ENCODE results near the gene YEATS2. TPM values are rescaled to one million over a fixed set of nuclear protein-coding genes. Genes with fewer than 3 reads are reported as not detected.

Gene YEATS2
- total RNA-seq: 1 to 10 TPM; 3.7 to 8.9 (median 7.6) TPM
- 1 to 10 TPM; 1.8 to 4.6 (median 3.7) TPM for polyA plus RNA-seq
- long read RNA-seq, donor 1, full-length matches to known transcripts: 1 of 4 reads
- long read RNA-seq, donor 1, partial matches to known transcripts: 3 of 4 reads
- long read RNA-seq, donor 1, other reads (novel, unspliced or antisense): 0 of 4 reads
- long read RNA-seq, donor 2, partial matches to known transcripts: 0 of 2 reads
- long read RNA-seq, donor 2, other reads (novel, unspliced or antisense): 2 of 2 reads

DNA sequence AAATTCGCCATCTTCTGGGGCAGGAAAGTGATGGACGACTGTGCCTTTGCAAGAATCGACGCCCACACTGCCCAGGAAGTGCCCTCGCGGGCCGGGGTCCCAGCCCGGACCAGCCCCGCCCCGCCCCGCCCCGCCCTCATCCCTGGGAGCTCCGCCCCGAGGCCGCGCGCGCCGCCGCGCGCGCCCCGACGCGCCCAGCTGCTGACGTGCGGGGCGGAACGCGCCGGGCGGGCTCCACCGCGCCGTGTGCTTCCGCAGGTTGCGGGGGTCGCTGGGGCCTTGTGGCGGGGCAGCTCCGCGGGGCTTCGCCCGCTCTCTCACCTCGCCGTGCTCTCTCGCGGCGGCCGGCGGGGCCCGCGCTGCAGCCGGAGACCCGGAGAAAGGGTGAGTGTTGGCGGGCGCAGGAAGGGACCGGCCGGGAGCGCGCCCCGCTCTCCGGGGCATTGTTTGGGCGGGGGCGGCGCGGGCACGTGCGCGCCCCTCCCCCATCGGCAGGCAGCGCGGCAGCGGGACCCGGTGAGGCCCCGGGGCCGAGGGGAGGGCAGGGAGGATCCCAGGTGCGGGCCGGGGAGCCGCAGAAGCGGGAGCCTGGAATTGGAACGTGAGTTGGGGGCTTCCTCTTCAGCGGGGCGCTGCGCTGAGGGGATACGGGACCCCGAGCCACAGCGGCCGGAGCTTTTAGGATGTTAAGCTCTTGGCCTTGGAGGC lies at the start of gene YEATS2:
Gene YEATS2 (plus strand): TSS at position 188 of the 708 bp plus-strand sequence. CDS start 17,366 bp downstream, outside the sequence.
- Histone ChIP-seq H3K4me1 (peaks cover 26% of the 10 kb centered on the region), H3K27me3 (ENCODE audit: insufficient read depth in 3 of 3, low read length in 2 of 3) (no peaks in the 10 kb centered on the region), H3K4me3 (peak within 1 kb of the TSS; percentile 99), H3K36me3 (ENCODE audit: insufficient read depth in 1 of 2, low read depth in 1 of 2) (no peaks in the 10 kb centered on the region), H3K9me3 (no peaks in the 10 kb centered on the region), H3K27ac (peak within 1 kb of the TSS; percentile 91)
- intact Hi-C loops (cut with DNase I): no loop called here
- WGBS, 3 donors: 0 to 1% (median 1%) methylated on average over 76 to 89 of the region's 89 CpGs
- ATAC-seq (peak; percentile 91 to 93 (median 92)), DNase-seq (peak; percentile 64 to 71)
- TF ChIP-seq, protein P1, sequence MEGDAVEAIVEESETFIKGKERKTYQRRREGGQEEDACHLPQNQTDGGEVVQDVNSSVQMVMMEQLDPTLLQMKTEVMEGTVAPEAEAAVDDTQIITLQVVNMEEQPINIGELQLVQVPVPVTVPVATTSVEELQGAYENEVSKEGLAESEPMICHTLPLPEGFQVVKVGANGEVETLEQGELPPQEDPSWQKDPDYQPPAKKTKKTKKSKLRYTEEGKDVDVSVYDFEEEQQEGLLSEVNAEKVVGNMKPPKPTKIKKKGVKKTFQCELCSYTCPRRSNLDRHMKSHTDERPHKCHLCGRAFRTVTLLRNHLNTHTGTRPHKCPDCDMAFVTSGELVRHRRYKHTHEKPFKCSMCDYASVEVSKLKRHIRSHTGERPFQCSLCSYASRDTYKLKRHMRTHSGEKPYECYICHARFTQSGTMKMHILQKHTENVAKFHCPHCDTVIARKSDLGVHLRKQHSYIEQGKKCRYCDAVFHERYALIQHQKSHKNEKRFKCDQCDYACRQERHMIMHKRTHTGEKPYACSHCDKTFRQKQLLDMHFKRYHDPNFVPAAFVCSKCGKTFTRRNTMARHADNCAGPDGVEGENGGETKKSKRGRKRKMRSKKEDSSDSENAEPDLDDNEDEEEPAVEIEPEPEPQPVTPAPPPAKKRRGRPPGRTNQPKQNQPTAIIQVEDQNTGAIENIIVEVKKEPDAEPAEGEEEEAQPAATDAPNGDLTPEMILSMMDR (IDR thresholded peaks at IDR 0.05): no peak

DNA sequence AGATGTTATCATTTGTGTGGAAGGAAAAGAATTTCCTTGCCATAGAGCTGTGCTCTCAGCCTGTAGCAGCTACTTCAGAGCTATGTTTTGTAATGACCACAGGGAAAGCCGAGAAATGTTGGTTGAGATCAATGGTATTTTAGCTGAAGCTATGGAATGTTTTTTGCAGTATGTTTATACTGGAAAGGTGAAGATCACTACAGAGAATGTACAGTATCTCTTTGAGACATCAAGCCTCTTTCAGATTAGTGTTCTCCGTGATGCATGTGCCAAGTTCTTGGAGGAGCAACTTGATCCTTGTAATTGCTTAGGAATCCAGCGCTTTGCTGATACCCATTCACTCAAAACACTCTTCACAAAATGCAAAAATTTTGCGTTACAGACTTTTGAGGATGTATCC lies 47.0 kb upstream of the YEATS2 start:
- intact Hi-C loops (cut with DNase I): no loop called here
- WGBS, 3 donors: 58 to 73% (median 59%) methylated on average over 4 of the region's 4 CpGs
- TF ChIP-seq, protein P1 (IDR thresholded peaks at IDR 0.05): no peak

DNA sequence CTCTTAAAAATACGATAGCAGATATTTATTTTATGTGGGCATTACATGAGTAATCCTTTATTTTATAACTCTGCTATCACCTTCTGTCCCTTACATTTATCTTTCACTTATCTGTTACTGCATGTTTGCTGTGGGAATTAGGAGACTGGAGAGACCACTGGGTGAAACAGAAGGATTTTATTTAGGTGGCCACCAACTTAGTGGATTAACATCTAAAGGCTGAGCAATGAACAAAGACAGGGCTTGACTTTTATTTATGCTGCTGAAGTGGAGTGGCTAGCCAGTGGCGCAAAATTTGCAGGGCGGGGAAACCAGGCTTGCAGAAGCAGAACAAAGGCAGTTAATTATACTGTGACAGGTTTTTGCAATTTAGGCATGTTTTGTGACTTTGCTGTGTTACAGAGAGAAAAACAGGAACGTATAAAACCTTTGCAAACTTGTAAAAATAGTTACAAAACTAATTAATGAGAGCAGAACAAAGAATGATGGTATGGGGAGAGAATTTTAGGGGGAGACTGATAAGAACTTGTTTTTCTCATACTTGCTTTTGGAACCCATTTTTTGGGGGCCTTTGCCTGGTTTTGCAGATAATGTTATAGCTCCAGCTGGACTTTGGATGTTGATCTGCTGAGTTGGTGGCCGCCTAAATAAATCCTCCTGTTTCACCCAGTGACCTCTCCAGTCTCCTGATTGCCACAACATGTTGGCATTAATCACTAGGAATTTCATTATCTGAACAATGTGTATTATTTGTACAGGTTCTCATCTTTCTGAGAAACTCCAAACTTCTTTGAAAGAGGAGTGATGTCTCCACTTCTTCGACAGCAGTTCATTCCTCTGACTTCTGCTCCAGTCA lies 44.2 kb upstream of the YEATS2 start:
- Histone ChIP-seq H3K27ac (peak overlapping the region; percentile 7), H3K4me1 (peaks cover 60% of the 10 kb centered on the region), H3K36me3 (ENCODE audit: insufficient read depth in 1 of 2, low read depth in 1 of 2) (peaks cover 3 to 75% of the 10 kb centered on the region in 2 donors), H3K27me3 (ENCODE audit: insufficient read depth in 3 of 3, low read length in 2 of 3) (no peaks in the 10 kb centered on the region), H3K4me3 (no peak overlapping the region), H3K9me3 (peaks cover 19% of the 10 kb centered on the region)
- intact Hi-C loops (cut with DNase I): no loop called here
- peak in 3 of 4 donors; percentile 21 to 54 (median 32) for ATAC-seq
- WGBS, 3 donors: 60 to 91% (median 81%) methylated on average over 6 of the region's 6 CpGs
- TF ChIP-seq, protein P1 (IDR thresholded peaks at IDR 0.05): no peak
- no peak for DNase-seq

More for the DNA sequence above, 47.0 kb upstream of the YEATS2 start:
- Histone ChIP-seq H3K4me3 (no peak overlapping the region), H3K9me3 (peaks cover 19% of the 10 kb centered on the region), H3K27me3 (ENCODE audit: insufficient read depth in 3 of 3, low read length in 2 of 3) (no peaks in the 10 kb centered on the region), H3K27ac (no peak overlapping the region), H3K4me1 (peaks cover 57% of the 10 kb centered on the region), H3K36me3 (ENCODE audit: insufficient read depth in 1 of 2, low read depth in 1 of 2) (peaks cover 3 to 82% of the 10 kb centered on the region in 2 donors)
- DNase-seq (no peak), ATAC-seq (peak in 2 of 4 donors; percentile 41 to 59)

DNA sequence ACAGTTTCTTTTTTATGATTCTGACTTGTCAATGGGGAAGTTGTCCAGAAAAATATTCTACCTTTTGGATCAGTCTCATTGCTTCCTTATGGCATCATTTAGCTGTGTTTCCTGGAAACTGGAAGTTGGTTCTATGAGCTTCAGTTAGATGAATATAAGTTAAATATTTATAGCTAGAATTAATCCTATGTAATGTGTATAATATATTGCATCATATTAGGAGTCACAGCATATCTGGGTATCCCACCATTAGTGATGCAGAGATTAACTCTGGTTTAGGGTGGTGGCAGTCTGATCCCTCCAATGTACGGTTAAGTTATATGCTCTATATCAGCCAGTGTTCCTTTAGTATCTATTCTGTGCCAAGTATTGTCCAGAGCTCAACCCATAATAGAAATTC lies 42.9 kb upstream of the YEATS2 start:
- Histone ChIP-seq H3K27ac (no peak overlapping the region), H3K4me1 (peaks cover 56% of the 10 kb centered on the region), H3K9me3 (peaks cover 19% of the 10 kb centered on the region), H3K36me3 (ENCODE audit: insufficient read depth in 1 of 2, low read depth in 1 of 2) (peaks cover 6 to 78% of the 10 kb centered on the region in 2 donors), H3K27me3 (ENCODE audit: insufficient read depth in 3 of 3, low read length in 2 of 3) (no peaks in the 10 kb centered on the region), H3K4me3 (no peak overlapping the region)
- TF ChIP-seq, protein P1 (IDR thresholded peaks at IDR 0.05): no peak
- WGBS, 3 donors: 95 to 100% (median 97%) methylated on average over 1 of the region's 1 CpG
- DNase-seq (no peak), ATAC-seq (no peak)
- intact Hi-C loops (cut with DNase I): no loop called here
